Keratinocyte (primary cell): ENCODE data around the gene TNIP2. TPM values are rescaled to one million over a fixed set of nuclear protein-coding genes. Genes with fewer than 3 reads are reported as not detected.

ENCODE experiments used
- DNase-seq: peaks from one replicate; pipeline ENCODE4 v3.0.0-alpha.2; 2011; ENCODE audit warnings: low read depth, missing footprints, low spot score
- FAIRE-seq: peaks from 2 replicates; lab custom pipeline; 2011; peaks lifted over from hg19 to GRCh38; lab: Jason Lieb, UNC
- H2AFZ ChIP-seq: 2 replicates; pipeline ENCODE4 v1.6.0; 2012; ENCODE audit warnings: low read length, control low read depth, inconsistent platforms; ENCODE audit not compliant: control insufficient read depth
- H3K27ac ChIP-seq: 2 replicates; pipeline ENCODE4 v1.5.1; 2011; ENCODE audit warnings: low read length; ENCODE audit not compliant: control insufficient read depth, insufficient read depth
- H3K27me3 ChIP-seq: 3 replicates; pipeline ENCODE4 v1.6.0; 2011; ENCODE audit warnings: low read length; ENCODE audit not compliant: control insufficient read depth, insufficient read depth; ENCODE audit errors: extremely low read depth
- H3K36me3 ChIP-seq, 2 experiments: 2 replicates in 1 of 2; 3 replicates in 1 of 2; pipeline ENCODE4 v1.5.1; 2011; ENCODE audit warnings: low read length in 2 of 2, mild to moderate bottlenecking in 1 of 2; ENCODE audit not compliant: control insufficient read depth in 2 of 2, insufficient read depth in 2 of 2; ENCODE audit errors: extremely low read depth in 1 of 2
- H3K4me1 ChIP-seq: 3 replicates; pipeline ENCODE4 v1.5.1; 2011; ENCODE audit warnings: low read length; ENCODE audit not compliant: control insufficient read depth, insufficient read depth; ENCODE audit errors: extremely low read depth
- H3K4me2 ChIP-seq: 3 replicates; pipeline ENCODE4 v1.6.0; 2011; ENCODE audit warnings: low read depth, low read length; ENCODE audit not compliant: control insufficient read depth, insufficient read depth; ENCODE audit errors: extremely low read depth
- H3K4me3 ChIP-seq, 3 experiments: fragments of 200-600 bp in 1 of 3; sonication (generic) in 1 of 3; 2 replicates in 2 of 3; 3 replicates in 1 of 3; pipeline ENCODE4 v1.5.1; 2011 to 2016; ENCODE audit warnings: low read length in 3 of 3, mild to moderate bottlenecking in 3 of 3, control low read depth in 2 of 3, inconsistent platforms in 1 of 3, low read depth in 1 of 3, mixed read lengths in 1 of 3, mixed run types in 1 of 3, moderate library complexity in 1 of 3; ENCODE audit not compliant: control insufficient read depth in 2 of 3, insufficient read depth in 2 of 3; ENCODE audit errors: extremely low read depth in 1 of 3
- H3K79me2 ChIP-seq: 2 replicates; pipeline ENCODE4 v1.6.0; 2012; ENCODE audit warnings: low read length; ENCODE audit not compliant: control insufficient read depth, insufficient read depth
- H3K9ac ChIP-seq: 3 replicates; pipeline ENCODE4 v1.6.0; 2011; ENCODE audit warnings: low read length; ENCODE audit not compliant: control insufficient read depth, insufficient read depth; ENCODE audit errors: extremely low read depth
- H3K9me1 ChIP-seq: 3 replicates; pipeline ENCODE4 v1.6.0; 2011; ENCODE audit warnings: low read length; ENCODE audit not compliant: control insufficient read depth, insufficient read depth; ENCODE audit errors: extremely low read depth
- H3K9me3 ChIP-seq: 2 replicates; pipeline ENCODE4 v1.5.1; 2012; ENCODE audit warnings: low read depth, low read length; ENCODE audit not compliant: control insufficient read depth
- H4K20me1 ChIP-seq: 3 replicates; pipeline ENCODE4 v1.6.0; 2011; ENCODE audit warnings: low read length; ENCODE audit not compliant: control insufficient read depth, insufficient read depth; ENCODE audit errors: extremely low read depth
- CTCF ChIP-seq, 3 experiments: IDR thresholded peaks in 1 of 3; conservative IDR thresholded peaks in 1 of 3; optimal IDR thresholded peaks in 1 of 3; 2 replicates in 2 of 3; 3 replicates in 1 of 3; pipeline versions ENCODE3 to v1.5.1; 2011; ENCODE audit warnings: low read length in 3 of 3, mild to moderate bottlenecking in 3 of 3, moderate library complexity in 2 of 3, control low read depth in 1 of 3, inconsistent platforms in 1 of 3; ENCODE audit not compliant: insufficient read depth in 2 of 3; ENCODE audit errors: extremely low read depth in 1 of 3
- EZH2 ChIP-seq: IDR thresholded peaks from one replicate; pipeline ENCODE4 v1.6.1; 2012; ENCODE audit warnings: inconsistent platforms, mild to moderate bottlenecking, low read length, moderate library complexity
- dilution Hi-C: fragments of 300-500 bp; cut with MboI; formaldehyde crosslinking; loops from one replicate; pipeline ENCODE4 v1.7.0; 2020; ENCODE audit warnings: low sequenced_read_pairs; ENCODE audit not compliant: extremely low pct_ligation_motif_present
- polyA plus RNA-seq, 5 experiments: library from polyadenylated mRNA; depleted of rRNA in 3 of 5; stranded (reverse) in 3 of 5; stranded (forward) in 1 of 5; unstranded in 1 of 5; fragments of >200 nt; gene quantifications; 1 replicate in 1 of 5; 2 replicates in 3 of 5; 3 replicates in 1 of 5; pipeline versions ENCODE4 v1.2.1 to v1.2.3, GENCODE V29; 2011 to 2012; ENCODE audit warnings: missing spikeins in 2 of 5, low read depth in 1 of 5, low replicate concordance in 1 of 5

The TNIP2 gene
- polyA plus RNA-seq, 1 donor (not counting 4 experiments of a cell fraction or from before 2014, with no cell fraction given) = 22.6 TPM

- dilution Hi-C loops = no loop called here
- Histone ChIP-seq H3K9me3 (no peaks in the 10 kb centered on the region), H3K79me2 (no peaks in the 10 kb centered on the region), H3K9me1 (no peaks in the 10 kb centered on the region), H3K36me3 (peaks cover 52 to 57% of the 10 kb centered on the region in 2 experiments), H3K9ac (no peak overlapping the region), H3K27ac (no peak overlapping the region), H2AFZ (no peak overlapping the region), H3K4me1 (peaks cover 3% of the 10 kb centered on the region), H3K4me2 (no peak overlapping the region), H3K27me3 (no peaks in the 10 kb centered on the region), H3K4me3 (no peak overlapping the region), H4K20me1 (no peaks in the 10 kb centered on the region)
- DNase-seq (no peak), FAIRE-seq (no peak)
- TF ChIP-seq CTCF (optimal IDR thresholded peaks at IDR 0.05 in 1 of 3, IDR thresholded peaks at IDR 0.05 in 1 of 3, conservative IDR thresholded peaks at IDR 0.05 in 1 of 3; ENCODE audit: extremely low read depth in 1 of 3, insufficient read depth in 2 of 3, low read length in 3 of 3) = no peak
- TF ChIP-seq EZH2 = no peak
Measured at GRCh38 chr4:2697995-2698414, 58.1 kb downstream of the TNIP2 start.

- no peak for FAIRE-seq
- Histone ChIP-seq H3K9ac (no peak overlapping the region), H3K4me1 (peaks cover 3% of the 10 kb centered on the region), H3K79me2 (no peaks in the 10 kb centered on the region), H3K9me3 (no peaks in the 10 kb centered on the region), H3K27ac (no peak overlapping the region), H3K4me2 (no peak overlapping the region), H3K9me1 (no peaks in the 10 kb centered on the region), H3K36me3 (peaks cover 53 to 54% of the 10 kb centered on the region in 2 experiments), H3K27me3 (no peaks in the 10 kb centered on the region), H4K20me1 (no peaks in the 10 kb centered on the region), H2AFZ (no peak overlapping the region), H3K4me3 (no peak overlapping the region)
- TF ChIP-seq CTCF (optimal IDR thresholded peaks at IDR 0.05 in 1 of 3, IDR thresholded peaks at IDR 0.05 in 1 of 3, conservative IDR thresholded peaks at IDR 0.05 in 1 of 3; ENCODE audit: extremely low read depth in 1 of 3, insufficient read depth in 2 of 3, low read length in 3 of 3) (no peak), EZH2 (no peak)
- DNase-seq = no peak
- dilution Hi-C loops = no loop called here
Measured at GRCh38 chr4:2696423-2696822, 59.7 kb downstream of the TNIP2 start.
